Activated CD4-positive, CD25-positive, alpha-beta regulatory T cell treated with anti-CD3 and anti-CD28 coated beads, Interleukin-2, amount 50 U/mL, for 72 hours (primary cell): ENCODE measurements around the gene WDR90.

Source experiments
- DNase-seq: peaks from one replicate; pipeline ENCODE4 v3.0.0; 2021

Gene WDR90

GRCh38 chr16:693364-693763, 44.2 kb downstream of the WDR90 start:
- no peak for DNase-seq

GRCh38 chr16:693766-694165, 44.6 kb downstream of the WDR90 start:
- no peak for DNase-seq

- no peak for DNase-seq
Measured at GRCh38 chr16:694187-694862, 45.2 kb downstream of the WDR90 start.

- no peak for DNase-seq
Measured at GRCh38 chr16:694863-695354, 45.7 kb downstream of the WDR90 start.

- peak; percentile 78 for DNase-seq
Measured at GRCh38 chr16:695355-696089, 46.4 kb downstream of the WDR90 start.

GRCh38 chr16:698911-699671, 49.9 kb downstream of the WDR90 start:
- no peak for DNase-seq

- no peak for DNase-seq
Measured at GRCh38 chr16:700684-701584, 51.8 kb downstream of the WDR90 start.

GRCh38 chr16:702341-702740, 53.2 kb downstream of the WDR90 start:
- no peak for DNase-seq

GRCh38 chr16:703406-703805, 54.2 kb downstream of the WDR90 start:
- no peak for DNase-seq

- no peak for DNase-seq
Measured at GRCh38 chr16:704047-704446, 54.9 kb downstream of the WDR90 start.

GRCh38 chr16:704552-705380, 55.6 kb downstream of the WDR90 start:
- no peak for DNase-seq

GRCh38 chr16:705431-706188, 56.4 kb downstream of the WDR90 start, which contains the start of gene FBXL16:
Gene FBXL16, minus strand, starts transcription at chr16:705801. Its CDS starts 8,396 bp downstream, at chr16:697405.
- DNase-seq = no peak

GRCh38 chr16:706189-707061, 57.3 kb downstream of the WDR90 start:
- DNase-seq = no peak

GRCh38 chr16:707062-707538, 57.9 kb downstream of the WDR90 start:
- no peak for DNase-seq

GRCh38 chr16:708019-708418, 58.9 kb downstream of the WDR90 start:
- DNase-seq = no peak

- DNase-seq = no peak
Measured at GRCh38 chr16:708959-709358, 59.8 kb downstream of the WDR90 start.

- DNase-seq = no peak
Measured at GRCh38 chr16:709566-710499, 60.7 kb downstream of the WDR90 start.

- DNase-seq = no peak
Measured at GRCh38 chr16:710500-711075, 61.4 kb downstream of the WDR90 start.
